ENCODE results near the gene HMG20B. TPM values are rescaled to one million over a fixed set of nuclear protein-coding genes. Genes with fewer than 3 reads are reported as not detected.
"Not testable (repeated sequence)": the region's sequence is repeated elsewhere in the genome, so short reads cannot be mapped to it uniquely, and the experiment has no call there.

HMG20B gene
- total RNA-seq, 1 donor from 2014 or later: 72.9 TPM

- intact Hi-C loops (cut with DNase I): no loop called here
- no peak for ATAC-seq
- DNase-seq (ENCODE audit: low spot score): no peak
Observed at GRCh38 chr19:3575949-3576673, 3.4 kb downstream of the HMG20B start.

DNA sequence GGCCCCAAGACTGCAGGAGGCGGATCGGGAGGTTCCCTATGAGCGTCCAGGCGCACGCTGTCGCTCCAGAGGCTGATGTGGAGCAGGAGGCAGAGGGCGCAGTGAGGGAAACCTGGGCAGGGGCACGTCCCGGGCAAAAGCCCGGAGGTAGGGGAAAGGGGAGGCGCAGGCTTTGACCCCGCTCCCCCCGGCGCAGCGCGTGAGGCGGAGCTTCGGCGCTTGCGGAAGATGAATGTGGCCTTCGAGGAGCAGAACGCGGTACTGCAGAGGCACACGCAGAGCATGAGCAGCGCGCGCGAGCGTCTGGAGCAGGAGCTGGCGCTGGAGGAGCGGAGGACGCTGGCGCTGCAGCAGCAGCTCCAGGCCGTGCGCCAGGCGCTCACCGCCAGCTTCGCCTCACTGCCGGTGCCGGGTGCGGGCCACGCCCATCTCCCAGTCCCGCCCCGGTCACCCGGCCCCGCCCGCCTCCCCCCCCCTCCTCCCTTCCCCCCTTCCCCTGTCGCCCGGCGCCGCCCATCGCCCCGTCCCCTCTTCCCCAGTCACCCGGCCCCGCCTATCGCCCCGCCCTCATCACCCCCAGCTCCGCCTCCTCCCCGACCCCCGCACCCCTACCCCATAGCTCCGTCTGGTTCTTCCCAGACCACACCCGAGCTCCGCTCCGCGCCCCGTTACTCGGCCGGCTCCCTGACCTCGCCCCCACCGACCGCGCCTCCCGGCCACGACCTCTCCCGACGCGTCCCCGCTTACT, 4.1 kb downstream of the HMG20B start:
- peak; percentile 82 for DNase-seq (ENCODE audit: low spot score)
- peak; percentile 8 for ATAC-seq
- intact Hi-C loops (cut with DNase I): no loop called here

DNA sequence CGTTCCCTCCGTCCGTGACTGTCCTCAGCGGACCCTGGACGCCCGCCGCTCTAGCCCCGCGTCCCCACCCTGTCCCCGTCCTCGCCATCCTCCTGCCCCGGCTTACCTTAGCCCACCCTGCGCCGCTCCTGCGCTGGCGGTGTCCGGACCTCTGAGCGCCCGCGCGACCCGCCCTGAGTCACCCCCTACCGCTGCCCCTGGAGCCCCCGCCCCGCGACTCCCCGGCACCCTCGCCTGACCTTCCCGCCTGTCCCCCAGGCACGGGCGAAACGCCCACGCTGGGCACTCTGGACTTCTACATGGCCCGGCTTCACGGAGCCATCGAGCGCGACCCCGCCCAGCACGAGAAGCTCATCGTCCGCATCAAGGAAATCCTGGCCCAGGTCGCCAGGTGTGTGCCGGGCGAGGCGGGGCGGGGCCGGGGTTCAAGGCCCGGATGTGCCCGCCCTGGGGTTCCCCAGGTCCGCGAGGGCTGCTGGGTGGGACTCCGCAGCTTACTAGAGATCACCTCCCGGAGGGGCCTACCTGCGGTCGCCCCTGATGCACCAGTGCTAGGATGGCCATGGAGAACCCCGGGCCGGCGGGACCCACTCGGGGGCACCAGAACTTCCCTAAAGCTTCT, 5.1 kb downstream of the HMG20B start:
- intact Hi-C loops (cut with DNase I): no loop called here

DNA sequence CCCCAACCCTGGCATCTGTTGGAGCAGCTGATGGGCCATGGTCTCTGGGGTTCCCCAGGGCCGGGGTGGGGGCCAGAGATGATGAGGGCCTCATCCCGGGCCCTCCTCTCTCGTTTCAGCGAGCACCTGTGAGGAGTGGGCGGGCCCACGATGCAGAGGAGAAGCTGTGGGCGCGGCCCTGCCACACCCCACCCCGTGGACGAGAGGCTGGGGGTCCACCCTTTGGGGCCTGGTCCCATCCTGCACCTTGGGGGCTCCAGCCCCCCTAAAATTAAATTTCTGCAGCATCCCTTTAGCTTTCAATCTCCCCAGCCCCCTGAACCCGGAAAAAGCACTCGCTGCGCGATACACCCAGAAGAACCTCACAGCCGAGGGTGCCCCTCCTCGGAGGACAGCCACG, 5.6 kb downstream of the HMG20B start:
- DNase-seq (ENCODE audit: low spot score) (no peak), ATAC-seq (no peak)
- intact Hi-C loops (cut with DNase I): no loop called here

More for the DNA sequence above, 5.1 kb downstream of the HMG20B start:
- no peak for DNase-seq (ENCODE audit: low spot score)
- no peak for ATAC-seq

- ATAC-seq (no peak), DNase-seq (ENCODE audit: low spot score) (no peak)
- intact Hi-C loops (cut with DNase I): no loop called here
Observed at GRCh38 chr19:3580156-3580934, 7.6 kb downstream of the HMG20B start.

DNA sequence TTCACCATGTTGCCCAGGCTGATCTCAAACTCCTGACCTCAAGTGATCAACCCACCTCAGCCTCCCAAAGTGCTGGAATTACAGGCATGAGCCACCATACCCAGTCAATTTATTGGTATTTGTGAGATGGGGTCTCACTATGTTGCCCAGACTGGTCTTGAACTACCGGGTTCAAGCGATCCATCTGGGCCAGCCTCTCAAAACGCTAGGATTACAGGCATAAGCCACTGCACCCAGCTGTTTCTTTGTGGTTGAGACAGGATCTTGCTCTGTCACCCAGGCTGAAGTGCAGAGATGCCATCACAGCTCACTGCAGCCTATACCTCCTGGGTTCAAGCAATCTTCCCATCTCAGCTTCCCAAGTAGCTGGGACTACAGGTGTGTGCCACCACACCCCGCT, 9.0 kb downstream of the HMG20B start:
- intact Hi-C loops (cut with DNase I); DNase-seq (ENCODE audit: low spot score); ATAC-seq: not testable (repeated sequence)

GRCh38 chr19:3584036-3584802, 11.5 kb downstream of the HMG20B start:
- ATAC-seq; DNase-seq (ENCODE audit: low spot score): not testable (repeated sequence)
- intact Hi-C loops (cut with DNase I): loop anchor here (2.0 kb wide), 1 partner anchor 39 kb away; no protein-coding TSS in a partner anchor

- intact Hi-C loops (cut with DNase I): loop anchor here (2.0 kb wide), 1 partner anchor 37 kb away; no protein-coding TSS in a partner anchor
- peak; percentile 23 for ATAC-seq
- DNase-seq (ENCODE audit: low spot score): no peak
Observed at GRCh38 chr19:3585301-3586126, 12.8 kb downstream of the HMG20B start, which contains the start of gene GIPC3. TSS of gene GIPC3 (plus strand) at chr19:3585478. CDS start at chr19:3585598, 120 bp downstream.

DNA sequence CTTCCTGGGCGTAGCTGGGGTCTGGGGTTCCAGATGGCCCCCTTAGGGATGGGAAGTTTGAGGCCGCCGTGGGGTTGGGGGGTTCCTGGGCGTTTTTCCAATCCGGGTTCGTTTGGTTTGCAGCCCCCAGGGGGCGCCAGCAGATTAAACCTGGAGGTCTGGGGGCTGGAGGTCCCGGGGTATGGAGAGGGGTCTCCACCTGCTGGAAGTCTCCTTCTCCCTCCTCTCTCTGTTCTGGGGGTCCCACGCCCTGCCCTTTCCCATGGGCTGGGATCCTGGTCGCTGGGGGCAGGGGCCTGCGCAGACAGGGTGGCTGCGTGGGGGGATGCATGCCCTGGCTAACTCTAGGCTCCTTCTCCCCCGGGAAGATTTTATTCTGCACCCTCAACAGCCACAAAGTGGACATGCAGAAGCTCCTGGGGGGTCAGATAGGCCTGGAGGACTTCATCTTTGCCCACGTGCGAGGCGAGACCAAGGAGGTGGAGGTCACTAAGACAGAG, 13.4 kb downstream of the HMG20B start:
- no peak for ATAC-seq
- intact Hi-C loops (cut with DNase I): no loop called here

GRCh38 chr19:3586707-3587346, 14.1 kb downstream of the HMG20B start:
- no peak for DNase-seq (ENCODE audit: low spot score)
- intact Hi-C loops (cut with DNase I): no loop called here
- ATAC-seq: no peak

More for the DNA sequence above, 13.4 kb downstream of the HMG20B start:
- no peak for DNase-seq (ENCODE audit: low spot score)

DNA sequence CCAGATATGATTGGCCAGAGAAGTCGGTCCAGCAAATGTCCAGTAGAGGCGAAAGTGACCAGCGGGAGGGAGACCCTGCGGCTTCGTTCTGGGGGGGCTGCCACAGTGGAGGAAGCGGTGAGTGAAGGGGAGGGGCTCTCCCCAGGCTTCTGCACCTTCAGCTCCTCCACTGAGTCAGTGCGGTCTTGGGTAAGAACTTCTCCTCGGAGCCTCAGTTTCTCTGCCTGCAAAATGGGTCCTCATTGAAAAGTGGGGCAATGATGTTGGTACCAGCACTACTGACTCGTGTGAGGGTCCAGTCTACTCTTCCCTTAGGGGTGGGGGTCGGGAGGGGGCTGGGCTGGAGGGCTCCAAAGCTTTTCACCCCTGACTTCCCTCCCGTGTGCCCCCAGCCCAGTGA, 16.7 kb downstream of the HMG20B start:
- intact Hi-C loops (cut with DNase I): no loop called here
- ATAC-seq (no peak), DNase-seq (ENCODE audit: low spot score) (no peak)

GRCh38 chr19:3589949-3590348, 17.2 kb downstream of the HMG20B start:
- ATAC-seq (no peak), DNase-seq (ENCODE audit: low spot score) (no peak)
- intact Hi-C loops (cut with DNase I): no loop called here

- DNase-seq (ENCODE audit: low spot score): no peak
- ATAC-seq: no peak
- intact Hi-C loops (cut with DNase I): no loop called here
Observed at GRCh38 chr19:3590991-3591659, 18.4 kb downstream of the HMG20B start.

- intact Hi-C loops (cut with DNase I): no loop called here
- ATAC-seq (no peak), DNase-seq (ENCODE audit: low spot score) (no peak)
Observed at GRCh38 chr19:3591876-3592613, 19.3 kb downstream of the HMG20B start.

DNA sequence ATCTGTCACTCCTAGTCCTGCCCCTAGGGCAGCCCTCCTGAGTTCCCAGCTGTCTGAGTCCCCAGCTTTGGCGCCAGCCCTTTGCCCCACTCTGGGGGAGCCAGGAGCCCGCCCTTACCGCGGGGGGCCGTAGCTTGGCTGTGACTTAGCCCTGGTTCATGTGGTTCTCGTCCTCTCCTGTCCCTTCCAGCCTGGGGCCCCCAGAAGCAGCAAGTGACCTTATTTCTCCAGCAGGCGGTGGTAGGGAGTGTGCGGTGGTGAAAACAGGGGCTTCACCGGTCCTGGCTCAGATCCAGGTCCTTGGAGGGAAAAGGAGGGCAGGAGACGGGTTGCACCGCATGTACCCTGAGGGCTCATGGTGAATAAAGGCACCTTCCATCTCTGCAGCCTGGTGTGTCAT, 20.4 kb downstream of the HMG20B start:
- DNase-seq (ENCODE audit: low spot score) (no peak), ATAC-seq (no peak)
- intact Hi-C loops (cut with DNase I): no loop called here
